Panc1 (cell line): ENCODE measurements around the gene HACL1. TPM values are rescaled to one million over a fixed set of nuclear protein-coding genes. Genes with fewer than 3 reads are reported as not detected.
"Not testable (repeated sequence)": the region's sequence is repeated elsewhere in the genome, so short reads cannot be mapped to it uniquely, and the experiment has no call there.

Experiments
- ATAC-seq: fragments of 200-7000 bp; cut with Tn5 transposase; 2 replicates; pipeline ENCODE4 v1.9.1; 2020; ENCODE audit warnings: mild to moderate bottlenecking, moderate library complexity
- BruUV-seq: library from RNA; stranded (reverse); fragments of 400-500 nt; replicated peaks from 2 replicates; lab custom pipeline; 2021; lab: Mats Ljungman, UMichigan
- CTCF ChIA-PET: fragments of 300-600 bp; sonication (Branson Sonifier 250); formaldehyde crosslinking; loops from one replicate; lab custom pipeline; 2022; ENCODE audit warnings: antibody characterized with exemption; lab: Charles Lee
- POLR2A ChIA-PET: fragments of 300-600 bp; sonication (Branson Sonifier 250); formaldehyde crosslinking; loops from one replicate; lab custom pipeline; 2022; ENCODE audit warnings: antibody characterized with exemption; lab: Charles Lee
- DNase-seq: peaks from one replicate; pipeline ENCODE4 v3.0.0-alpha.2; 2010; ENCODE audit warnings: low read depth, low spot score
- H3K27ac ChIP-seq: 2 replicates; pipeline ENCODE4 v1.5.1; 2011; ENCODE audit warnings: mild to moderate bottlenecking, low read length, inconsistent platforms
- H3K27me3 ChIP-seq: fragments of 200-500 bp; sonication (Bioruptor generic); 2 replicates; pipeline ENCODE4 v1.6.0; 2014; ENCODE audit warnings: low read length, inconsistent platforms; ENCODE audit not compliant: control insufficient read depth, insufficient read depth
- H3K36me3 ChIP-seq: fragments of 200-500 bp; sonication (Bioruptor generic); 2 replicates; pipeline ENCODE4 v1.5.1; 2014; ENCODE audit warnings: inconsistent platforms, mild to moderate bottlenecking, low read length, moderate library complexity; ENCODE audit not compliant: control insufficient read depth, insufficient read depth
- H3K4me1 ChIP-seq: 2 replicates; pipeline ENCODE4 v1.5.1; 2011; ENCODE audit warnings: inconsistent platforms, mild to moderate bottlenecking, low read length, moderate library complexity; ENCODE audit not compliant: control insufficient read depth, insufficient read depth
- H3K4me3 ChIP-seq, 2 experiments: 2 replicates each; pipeline ENCODE4 v1.5.1; 2011 to 2012; ENCODE audit warnings: low read depth in 2 of 2, low read length in 2 of 2, mild to moderate bottlenecking in 2 of 2, inconsistent platforms in 1 of 2, moderate library complexity in 1 of 2
- H3K9me3 ChIP-seq: fragments of 200-500 bp; sonication (Bioruptor generic); 2 replicates; pipeline ENCODE4 v1.5.1; 2014; ENCODE audit warnings: low read depth, mild to moderate bottlenecking, inconsistent platforms, low read length, moderate library complexity; ENCODE audit not compliant: control insufficient read depth, insufficient read depth
- CTCF ChIP-seq: fragments of 450-650 bp; IDR thresholded peaks from 2 replicates; pipeline ENCODE4 v1.5.1; 2017; ENCODE audit warnings: mild to moderate bottlenecking
- POLR2AphosphoS5 ChIP-seq: IDR thresholded peaks from 2 replicates; pipeline ENCODE4 v1.6.1; 2012; ENCODE audit warnings: mild to moderate bottlenecking, low read depth, low read length, moderate library complexity
- REST ChIP-seq, 2 experiments: IDR thresholded peaks; 2 replicates each; pipeline ENCODE4 v1.6.1; 2011 to 2012; ENCODE audit warnings: low read depth in 2 of 2, control low read depth in 1 of 2, low read length in 1 of 2, mild to moderate bottlenecking in 1 of 2, moderate library complexity in 1 of 2; ENCODE audit not compliant: insufficient read depth in 1 of 2
- SIN3A ChIP-seq: IDR thresholded peaks from 2 replicates; pipeline ENCODE4 v1.6.1; 2012; ENCODE audit warnings: low read depth, mild to moderate bottlenecking, low read length, moderate library complexity, borderline replicate concordance; ENCODE audit not compliant: insufficient read depth
- TCF7L2 ChIP-seq: IDR thresholded peaks from 2 replicates; pipeline ENCODE4 v1.6.1; 2011; ENCODE audit warnings: mild to moderate bottlenecking, low read depth, low read length, inconsistent platforms
- in situ Hi-C: cut with HindIII; loops from 2 replicates; pipeline ENCODE4 v1.10.0; 2016; ENCODE audit warnings: low sequenced_read_pairs, low pct_unique_long_range_greater_than_20kb
- intact Hi-C: fragments of 100-400 bp; cut with micrococcal nuclease; formaldehyde crosslinking; loops from one replicate; pipeline ENCODE4 v1.10.0; 2022; ENCODE audit not compliant: unreplicated experiment
- total RNA-seq: library from RNA; stranded (reverse); gene quantifications from one replicate; pipeline ENCODE4 v1.2.1, GENCODE V29; 2021; ENCODE audit not compliant: unreplicated experiment

Gene HACL1
- total RNA-seq, 1 experiment from 2014 or later = 26.8 TPM

- H3K27me3 ChIP-seq, H3K36me3 ChIP-seq, CTCF ChIA-PET, POLR2A ChIA-PET, ATAC-seq, BruUV-seq, intact Hi-C loops, in situ Hi-C loops, H3K9me3 ChIP-seq, DNase-seq: not testable (repeated sequence)
- peak overlapping the region; percentile 96 for H3K27ac ChIP-seq
- H3K4me3 ChIP-seq = peak overlapping the region; percentile 97 to 98
- peaks cover 26% of the 10 kb centered on the region for H3K4me1 ChIP-seq
Observed at GRCh38 chr3:15602816-15603215, 1.4 kb upstream of the HACL1 start.

GRCh38 chr3:15602146-15602536, 772 bp upstream of the HACL1 start:
- Histone ChIP-seq H3K27me3 (no peaks in the 10 kb centered on the region), H3K4me1 (peaks cover 20% of the 10 kb centered on the region), H3K9me3 (no peaks in the 10 kb centered on the region), H3K27ac (peak overlapping the region; percentile 96), H3K36me3 (peaks cover 9% of the 10 kb centered on the region), H3K4me3 (peak overlapping the region; percentile 97 to 98)
- BruUV-seq = TSS peak; percentile 90
- ATAC-seq (peak; percentile 33), DNase-seq (no peak)
- no peak for TF ChIP-seq SIN3A
- TF ChIP-seq POLR2AphosphoS5 = no peak
- TF ChIP-seq CTCF = no peak
- TF ChIP-seq TCF7L2 = no peak
- no peak for TF ChIP-seq REST (IDR thresholded peaks at IDR 0.05; ENCODE audit: insufficient read depth in 1 of 2, low read depth in 2 of 2, low read length in 1 of 2)
- intact Hi-C loops = no loop called here
- ChIA-PET POLR2A (no interaction called here), CTCF (no interaction called here)
- in situ Hi-C loops = no loop called here

- no peaks in the 10 kb centered on the region for H3K9me3 ChIP-seq
- peak; percentile 44 for ATAC-seq
- H3K27ac ChIP-seq = peak overlapping the region; percentile 96
- H3K36me3 ChIP-seq = peaks cover 20% of the 10 kb centered on the region
- TF ChIP-seq REST (IDR thresholded peaks at IDR 0.05; ENCODE audit: insufficient read depth in 1 of 2, low read depth in 2 of 2, low read length in 1 of 2) = no peak
- no peak for TF ChIP-seq TCF7L2
- TF ChIP-seq POLR2AphosphoS5 = no peak
- TF ChIP-seq SIN3A = no peak
- in situ Hi-C loops = no loop called here
- ChIA-PET CTCF (interaction anchor here (0.6 kb wide), 1 partner anchor 12 kb away, joined by 4 read pairs; no protein-coding TSS in a partner anchor), POLR2A (interaction anchor here (0.6 kb wide), 1 partner anchor 656 kb away, joined by 6 read pairs; no protein-coding TSS in a partner anchor)
- DNase-seq = no peak
- H3K4me3 ChIP-seq = peak overlapping the region; percentile 97 to 98
- BruUV-seq = no TSS peak
- peaks cover 9% of the 10 kb centered on the region for H3K4me1 ChIP-seq
- intact Hi-C loops = no loop called here
- H3K27me3 ChIP-seq = no peaks in the 10 kb centered on the region
Observed at GRCh38 chr3:15601046-15601398, 347 bp downstream of the HACL1 start.
